Heart right ventricle (tissue), 16 donors: ENCODE data around the gene NFATC1. TPM values are rescaled to one million over a fixed set of nuclear protein-coding genes. Genes with fewer than 3 reads are reported as not detected.

ENCODE experiments used
- ATAC-seq, 8 donors: fragments of 200-7000 bp; cut with Tn5 transposase; one replicate each; pipeline ENCODE4 v1.9.1; 2020; ENCODE audit warnings: mild to moderate bottlenecking in 8 of 8, moderate library complexity in 8 of 8, moderate number of reproducible peaks in 1 of 8
- DNase-seq, 2 donors: peaks; one replicate each; pipeline ENCODE4 v3.0.0-alpha.2; 2020
- H3K27ac ChIP-seq, 10 donors: fragments of 200-600 bp; sonication (generic) in 2 of 10; one replicate each; pipeline versions ENCODE4 v1.5.0 to v1.8.0; 2020 to 2022; ENCODE audit warnings: mild to moderate bottlenecking in 3 of 10
- H3K27me3 ChIP-seq, 7 donors: fragments of 200-600 bp; one replicate each; pipeline ENCODE4 v1.8.0; 2021 to 2022; ENCODE audit warnings: mild to moderate bottlenecking in 2 of 7
- H3K36me3 ChIP-seq, 9 donors: fragments of 200-600 bp; sonication (generic) in 1 of 9; one replicate each; pipeline versions ENCODE4 v1.5.0 to v1.8.0; 2020 to 2022; ENCODE audit warnings: mild to moderate bottlenecking in 2 of 9
- H3K4me1 ChIP-seq, 9 donors: fragments of 200-600 bp; sonication (generic) in 1 of 9; one replicate each; pipeline versions ENCODE4 v1.5.0 to v1.8.0; 2020 to 2022; ENCODE audit warnings: mild to moderate bottlenecking in 4 of 9
- H3K4me3 ChIP-seq, 10 donors: fragments of 200-600 bp; sonication (generic) in 2 of 10; one replicate each; pipeline versions ENCODE4 v1.5.0 to v1.8.0; 2020 to 2022; ENCODE audit warnings: mild to moderate bottlenecking in 7 of 10, moderate library complexity in 2 of 10
- H3K9me3 ChIP-seq, 11 donors: fragments of 200-600 bp in 10 of 11; sonication (generic) in 2 of 11; one replicate each; pipeline versions ENCODE4 v1.5.0 to v1.8.0; 2013 to 2022; ENCODE audit warnings: mild to moderate bottlenecking in 2 of 11, control low read depth in 1 of 11, moderate library complexity in 1 of 11
- WGBS, 2 donors: extraction: QIAGEN DNeasy Blood & Tissue Kit; methylation state at CpG; one replicate each; pipeline ENCODE4 v1.1.7; 2013; ENCODE audit warnings: inconsistent platforms in 1 of 2; 5-methylcytosine and 5-hydroxymethylcytosine counted together
- intact Hi-C, 10 donors: fragments of 100-400 bp; cut with DNase I; formaldehyde crosslinking; loops; one replicate each; pipeline versions ENCODE4 v1.11.1 to v1.14.2; 2022
- polyA plus RNA-seq, 2 donors: library from polyadenylated mRNA; stranded (reverse); fragments of 200-250 nt; gene quantifications; one replicate each; pipeline ENCODE4 v1.2.3, GENCODE V29; 2013
- total RNA-seq, 10 donors: library from RNA; stranded (reverse); fragmentation: NEBNext Ultra II Directional in 3 of 10; extraction: Animal tissue kit (Norgen Biotek cat#: 25700) in 3 of 10; gene quantifications; one replicate each; pipeline versions ENCODE4 v1.2.1 to v1.2.4, GENCODE V29; 2021 to 2023
- TF ChIP-seq, protein P1 (sequence below), 9 donors: fragments of 200-600 bp; sonication (generic) in 2 of 9; IDR thresholded peaks; one replicate each; pipeline versions ENCODE4 v1.5.0 to v1.8.0; 2021 to 2022; ENCODE audit warnings: antibody characterized with exemption in 9 of 9, mild to moderate bottlenecking in 5 of 9, moderate library complexity in 1 of 9
- donor health status: Arrhythmogenic right ventricular cardiomyopathy.
- donor health status: ischemic (EF 13 %, LVEDD 7.1; RV severe dilation, severe dysfunction).
- donor health status: healthy with polysubstance abuse.
- donor health status: DM: no; HTN: yes; CAD: no.
- donor health status: DM: no; HTN: no; CAD: no.
- donor health status: ischemic (EF 25% LVEDD 6.9; RV normal size, moderate dysfunction).
- donor health status: ischemic (EF 25% LVEDD 5.7; RV mildly dilated, moderate dysfunction).
- donor health status: healthy.
- donor health status: DM: yes; HTN: yes; CAD: no.
- donor health status: Ischemic cardiomyopathy.
- donor health status: ischemic (EF 35%, LVEDD 5.7; RV mildly dilated, moderate dysfunction).
- donor health status: nonischemic (EF 11% LVEDD 7.7; RV severe dilation, severe dysfunction).
- donor health status: DM: yes; HTN: yes; CAD: no.
- donor health status: PGD.
- donor health status: ischemic (EF 29% LVEDD 5.4; RV normal size, mild dysfunction).
- donor health status: nonischemic (EF 23%, LVEDD 6.1; RV moderate dilation, normal function).

The NFATC1 gene
- total and polyA plus RNA-seq, 12 donors = 6.3 to 23.8 (median 18.6) TPM

GRCh38 chr18:79483971-79484491 lies 88.3 kb downstream of the NFATC1 start:
- H3K9me3 ChIP-seq = no peaks in the 10 kb centered on the region
- H3K4me3 ChIP-seq = no peak overlapping the region
- ATAC-seq (no peak), DNase-seq (no peak)
- H3K27ac ChIP-seq = no peak overlapping the region
- H3K36me3 ChIP-seq = peaks cover 0 to 38% (median 14%) of the 10 kb centered on the region in 9 donors
- peaks cover 0 to 14% (median 3%) of the 10 kb centered on the region in 9 donors for H3K4me1 ChIP-seq
- intact Hi-C loops = no loop called here
- 94 to 95% methylated on average over 15 of the region's 15 CpGs for WGBS, 2 donors
- TF ChIP-seq, protein P1, sequence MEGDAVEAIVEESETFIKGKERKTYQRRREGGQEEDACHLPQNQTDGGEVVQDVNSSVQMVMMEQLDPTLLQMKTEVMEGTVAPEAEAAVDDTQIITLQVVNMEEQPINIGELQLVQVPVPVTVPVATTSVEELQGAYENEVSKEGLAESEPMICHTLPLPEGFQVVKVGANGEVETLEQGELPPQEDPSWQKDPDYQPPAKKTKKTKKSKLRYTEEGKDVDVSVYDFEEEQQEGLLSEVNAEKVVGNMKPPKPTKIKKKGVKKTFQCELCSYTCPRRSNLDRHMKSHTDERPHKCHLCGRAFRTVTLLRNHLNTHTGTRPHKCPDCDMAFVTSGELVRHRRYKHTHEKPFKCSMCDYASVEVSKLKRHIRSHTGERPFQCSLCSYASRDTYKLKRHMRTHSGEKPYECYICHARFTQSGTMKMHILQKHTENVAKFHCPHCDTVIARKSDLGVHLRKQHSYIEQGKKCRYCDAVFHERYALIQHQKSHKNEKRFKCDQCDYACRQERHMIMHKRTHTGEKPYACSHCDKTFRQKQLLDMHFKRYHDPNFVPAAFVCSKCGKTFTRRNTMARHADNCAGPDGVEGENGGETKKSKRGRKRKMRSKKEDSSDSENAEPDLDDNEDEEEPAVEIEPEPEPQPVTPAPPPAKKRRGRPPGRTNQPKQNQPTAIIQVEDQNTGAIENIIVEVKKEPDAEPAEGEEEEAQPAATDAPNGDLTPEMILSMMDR (IDR thresholded peaks at IDR 0.05) = no peak
- no peaks in the 10 kb centered on the region for H3K27me3 ChIP-seq

DNA sequence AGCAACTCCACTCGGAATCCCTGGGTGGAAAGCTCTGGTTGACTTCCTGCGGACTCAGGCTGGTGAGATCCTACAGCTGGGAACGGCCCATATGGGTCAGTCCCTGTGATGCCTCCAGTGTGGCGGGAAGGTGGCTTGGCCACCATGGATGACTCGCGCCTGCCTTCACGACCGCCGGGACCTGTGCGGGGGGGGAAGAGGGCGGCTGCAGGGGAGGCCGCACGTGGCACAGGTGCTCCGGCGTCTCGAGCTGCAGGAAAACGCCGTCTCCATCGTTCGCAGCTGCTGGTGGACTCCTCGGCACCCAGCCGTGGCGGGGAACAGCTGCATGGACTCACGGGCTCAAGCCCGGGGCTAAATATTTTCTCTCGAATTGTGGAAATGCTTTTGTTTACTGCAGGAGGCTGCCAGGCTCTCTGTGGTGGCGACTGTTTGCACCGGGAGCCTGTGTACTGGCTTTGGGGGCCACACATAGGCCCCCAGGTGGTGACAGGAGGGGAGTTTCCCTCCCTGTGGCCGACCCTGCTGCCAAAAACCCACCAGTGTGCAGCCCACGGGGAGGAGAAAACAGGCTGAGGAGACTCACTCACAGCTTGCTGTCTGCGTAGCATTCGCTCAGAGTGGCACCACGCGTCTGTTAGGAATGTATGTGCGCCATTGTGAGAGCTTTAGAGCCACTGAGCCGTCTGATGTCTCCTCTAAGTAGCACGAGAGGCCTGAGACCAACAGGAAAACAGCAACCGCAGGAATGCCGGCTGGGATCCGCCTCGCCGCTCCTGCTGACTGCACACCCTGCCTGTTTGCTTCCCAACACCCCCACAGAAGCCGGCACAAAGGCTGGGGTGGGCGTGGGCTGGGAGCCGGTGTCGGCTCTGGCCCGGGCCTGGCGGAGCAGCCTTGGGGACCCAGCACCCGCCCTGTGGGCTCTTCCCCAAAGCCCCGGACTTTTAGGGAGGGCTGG lies 89.2 kb downstream of the NFATC1 start:
- H3K36me3 ChIP-seq = peaks cover 0 to 36% (median 14%) of the 10 kb centered on the region in 9 donors
- H3K27ac ChIP-seq = peak overlapping the region in 8 of 10 donors; percentile 28 to 68 (median 43)
- TF ChIP-seq, protein P1 (IDR thresholded peaks at IDR 0.05) = no peak
- peaks cover 0 to 14% (median 3%) of the 10 kb centered on the region in 9 donors for H3K4me1 ChIP-seq
- no peak for DNase-seq
- no peaks in the 10 kb centered on the region for H3K9me3 ChIP-seq
- 71 to 79% methylated on average over 50 of the region's 50 CpGs for WGBS, 2 donors
- intact Hi-C loops = no loop called here
- peak overlapping the region in 6 of 10 donors; percentile 9 to 30 (median 20) for H3K4me3 ChIP-seq
- no peaks in the 10 kb centered on the region for H3K27me3 ChIP-seq
- ATAC-seq = peak; percentile 32 to 78 (median 66)

GRCh38 chr18:79485788-79486355 lies 90.1 kb downstream of the NFATC1 start:
- DNase-seq (peak in 1 of 2 donors; percentile 36), ATAC-seq (peak; percentile 54 to 80 (median 70))
- WGBS, 2 donors = 72 to 73% methylated on average over 16 of the region's 16 CpGs
- Histone ChIP-seq H3K4me1 (peaks cover 0 to 14% (median 3%) of the 10 kb centered on the region in 9 donors), H3K27ac (peak overlapping the region in 7 of 10 donors; percentile 28 to 68 (median 41)), H3K27me3 (no peaks in the 10 kb centered on the region), H3K36me3 (peaks cover 0 to 40% (median 14%) of the 10 kb centered on the region in 9 donors), H3K4me3 (peak overlapping the region in 6 of 10 donors; percentile 9 to 30 (median 20)), H3K9me3 (no peaks in the 10 kb centered on the region)
- TF ChIP-seq, protein P1 (IDR thresholded peaks at IDR 0.05) = no peak
- intact Hi-C loops = no loop called here
